EL (cell line): ENCODE results near the gene DHRS2.
"Not testable (repeated sequence)": the region's sequence is repeated elsewhere in the genome, so short reads cannot be mapped to it uniquely, and the experiment has no call there.

Experiments used
- DNase-seq: peaks from one replicate; pipeline ENCODE4 v3.0.0-alpha.2; 2016

The DHRS2 gene

DNA sequence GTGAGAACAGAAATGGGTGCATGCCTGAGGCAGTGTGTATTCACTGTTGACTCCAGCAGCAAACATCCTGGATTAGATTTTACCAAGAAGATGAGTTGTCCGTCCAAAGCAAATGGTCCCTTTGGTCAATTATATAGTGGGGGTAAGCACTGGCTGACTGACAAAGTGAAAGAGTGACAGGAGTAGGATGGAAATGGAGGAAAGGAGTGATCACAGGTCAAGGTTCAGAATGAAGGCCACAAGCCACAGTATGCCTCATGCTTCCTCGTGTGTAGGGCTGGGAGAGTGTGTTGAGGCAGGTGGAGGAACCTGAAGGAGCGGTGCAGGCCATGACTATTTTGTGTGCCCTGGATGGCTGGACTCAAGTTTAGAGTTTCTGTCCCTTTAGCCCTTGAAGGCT, 14.3 kb downstream of the DHRS2 start:
- no peak for DNase-seq

DNA sequence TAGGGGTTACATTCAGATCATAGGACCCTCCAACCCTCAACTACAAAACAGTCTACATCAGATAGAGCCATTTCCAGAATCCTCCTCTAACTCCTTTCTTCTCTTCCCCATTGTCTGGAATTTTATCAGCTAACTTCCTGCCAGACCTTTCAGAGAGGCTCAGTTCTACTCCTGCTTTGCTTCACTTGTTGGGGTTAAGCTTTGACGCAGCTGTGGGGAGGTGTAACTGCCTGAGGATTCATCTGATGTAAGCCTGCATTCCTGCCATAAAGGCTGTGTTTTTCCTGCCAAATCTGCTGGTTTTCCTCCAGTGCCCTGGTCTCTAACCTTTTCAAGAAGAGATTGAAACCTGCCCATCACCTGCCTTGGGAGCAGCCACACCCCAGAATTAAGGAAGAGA, 16.9 kb downstream of the DHRS2 start:
- peak; percentile 9 for DNase-seq

DNA sequence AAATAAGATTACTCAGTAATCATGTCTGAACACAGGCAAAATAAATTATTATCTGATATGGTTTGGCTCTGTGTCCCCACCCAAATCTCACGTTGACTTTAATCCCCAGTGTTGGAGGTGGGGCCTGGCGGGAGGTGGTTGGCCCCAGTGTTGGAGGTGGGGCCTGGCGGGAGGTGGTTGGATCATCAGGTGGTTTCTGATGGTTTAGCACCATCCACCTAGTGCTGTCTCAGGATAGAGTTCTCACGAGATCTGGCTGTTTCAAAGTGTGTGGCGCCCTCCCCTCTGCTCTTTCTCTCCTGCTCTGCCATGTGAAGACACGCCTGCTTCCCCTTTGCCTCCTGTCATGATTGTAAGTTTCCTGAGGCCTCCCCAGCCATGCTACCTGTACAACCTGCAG, 18.1 kb downstream of the DHRS2 start:
- no peak for DNase-seq

DNA sequence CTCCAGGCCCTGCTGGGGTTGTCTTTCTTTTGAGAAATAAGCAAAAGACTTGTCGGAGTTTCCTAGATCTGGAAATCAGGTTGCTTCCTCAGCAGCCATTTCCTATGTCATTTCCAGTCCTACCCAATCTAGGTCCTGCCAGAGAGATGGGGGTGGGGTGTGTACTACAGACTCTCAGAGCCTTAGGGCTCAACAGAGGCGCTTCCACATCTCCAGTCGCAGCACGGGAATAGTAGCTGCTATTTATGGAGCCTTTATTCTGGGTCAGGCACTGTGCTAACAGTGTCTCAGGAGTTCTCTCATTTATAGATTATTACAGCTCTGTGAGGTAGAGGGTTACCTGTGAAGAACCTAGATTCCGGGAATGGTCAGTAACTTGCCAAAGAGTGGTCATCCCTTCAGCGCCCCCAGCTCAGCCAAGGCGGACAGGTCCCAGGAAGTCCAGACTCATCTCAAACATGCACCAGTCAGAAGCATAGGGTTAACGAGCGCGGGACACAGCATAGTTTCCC, 21.9 kb downstream of the DHRS2 start:
- no peak for DNase-seq

DNA sequence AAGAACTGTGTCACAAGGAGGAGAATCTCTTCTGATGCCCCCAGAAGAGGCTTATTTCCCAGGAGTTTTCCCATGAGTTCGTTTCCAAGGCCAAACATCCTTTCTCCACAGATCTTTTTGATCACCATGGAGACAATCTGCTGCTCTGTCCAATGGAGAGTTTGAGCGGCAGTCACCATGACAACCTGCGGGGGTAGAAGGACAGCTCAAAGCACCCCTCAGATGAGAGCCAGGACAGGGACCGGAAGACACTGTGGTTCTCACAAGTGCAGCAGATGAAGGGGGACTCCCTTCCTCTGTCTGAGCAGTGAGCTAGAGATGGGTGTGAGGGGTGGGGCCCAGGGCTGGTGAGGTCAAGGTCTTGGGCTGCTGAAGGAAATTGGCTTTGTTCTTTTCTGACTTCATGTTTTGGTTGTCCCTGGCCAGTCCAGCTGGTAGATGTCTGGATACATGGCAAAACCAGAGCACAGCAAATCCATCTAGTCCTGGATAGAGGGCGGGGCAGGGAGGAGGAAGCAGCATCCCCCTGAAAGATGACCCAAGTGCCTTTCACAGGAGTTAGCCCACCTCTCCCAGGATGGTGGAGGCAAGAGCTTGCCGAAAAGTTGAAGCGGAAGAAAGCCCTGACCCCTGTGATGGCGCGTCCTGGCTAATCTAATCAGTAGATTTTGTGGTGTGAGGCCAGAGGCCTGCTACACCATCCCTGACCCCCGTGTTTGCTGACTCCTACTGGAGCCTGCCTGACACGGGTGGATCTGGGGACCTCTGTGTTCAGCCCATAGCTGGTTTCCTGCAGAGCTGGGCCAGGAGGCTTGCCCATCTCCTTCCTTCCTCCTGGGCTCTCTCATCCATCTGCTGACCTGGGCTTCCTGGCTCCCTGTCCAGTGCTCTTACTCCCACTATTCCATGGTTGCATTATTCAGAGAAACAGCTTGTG, 24.4 kb downstream of the DHRS2 start:
- DNase-seq: no peak

DNA sequence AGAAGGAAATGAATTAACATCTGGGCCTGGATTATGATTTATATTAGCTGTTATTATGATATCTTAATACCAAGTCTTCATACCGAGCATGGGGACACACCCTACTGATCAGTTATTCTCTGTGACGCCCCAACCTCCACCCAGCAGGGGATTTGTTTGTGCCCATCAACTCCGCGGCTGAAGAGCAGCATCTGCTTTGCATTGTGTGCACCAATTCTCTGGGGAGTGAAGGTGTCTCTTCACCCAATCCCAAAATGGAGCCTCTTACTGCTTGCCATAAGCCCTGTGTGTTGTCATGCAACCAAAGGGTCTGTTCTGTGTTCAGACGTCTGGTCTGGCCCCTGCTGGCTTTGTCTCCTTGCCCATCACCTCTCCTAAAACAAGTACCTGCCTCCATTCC, 25.4 kb downstream of the DHRS2 start:
- no peak for DNase-seq

DNA sequence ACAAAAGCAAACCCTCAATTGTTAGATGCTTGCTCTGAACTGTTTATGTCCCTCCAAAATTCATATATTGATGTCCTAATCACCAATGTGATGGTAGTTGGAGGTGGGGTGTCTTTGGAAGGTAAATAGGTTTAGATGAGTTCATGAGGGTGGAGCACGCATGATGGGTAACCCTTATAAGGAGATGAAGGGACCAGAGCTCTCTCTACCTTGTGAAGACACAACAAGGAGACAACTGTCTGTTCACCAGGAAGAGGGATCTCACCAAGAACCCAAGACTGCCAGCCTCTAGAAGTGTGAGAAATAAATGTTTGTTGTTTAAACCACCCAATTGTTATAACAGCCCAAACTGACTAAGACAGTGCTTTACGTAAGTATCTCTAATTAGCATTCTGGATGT, 27.0 kb downstream of the DHRS2 start:
- DNase-seq: no peak

DNA sequence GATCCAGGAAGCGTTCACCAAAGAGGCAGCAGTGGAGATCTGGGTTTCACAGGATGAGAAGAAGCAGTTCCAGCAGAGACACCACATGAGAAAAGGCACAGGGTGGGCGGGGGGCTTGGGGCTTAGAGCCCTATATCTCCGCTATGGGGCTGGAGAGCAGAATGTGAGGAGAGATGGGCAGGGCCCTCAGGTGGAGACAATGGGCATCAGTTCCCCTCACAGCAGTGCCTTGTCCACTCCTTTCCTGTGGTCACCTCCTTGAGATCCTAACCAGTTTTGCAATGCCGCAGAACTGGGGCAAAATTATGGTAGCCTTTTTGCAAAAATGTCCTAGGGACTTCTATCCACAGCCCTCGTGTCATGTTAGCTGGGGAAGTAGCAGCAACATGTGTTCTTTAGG, 27.5 kb downstream of the DHRS2 start:
- DNase-seq: no peak

DNA sequence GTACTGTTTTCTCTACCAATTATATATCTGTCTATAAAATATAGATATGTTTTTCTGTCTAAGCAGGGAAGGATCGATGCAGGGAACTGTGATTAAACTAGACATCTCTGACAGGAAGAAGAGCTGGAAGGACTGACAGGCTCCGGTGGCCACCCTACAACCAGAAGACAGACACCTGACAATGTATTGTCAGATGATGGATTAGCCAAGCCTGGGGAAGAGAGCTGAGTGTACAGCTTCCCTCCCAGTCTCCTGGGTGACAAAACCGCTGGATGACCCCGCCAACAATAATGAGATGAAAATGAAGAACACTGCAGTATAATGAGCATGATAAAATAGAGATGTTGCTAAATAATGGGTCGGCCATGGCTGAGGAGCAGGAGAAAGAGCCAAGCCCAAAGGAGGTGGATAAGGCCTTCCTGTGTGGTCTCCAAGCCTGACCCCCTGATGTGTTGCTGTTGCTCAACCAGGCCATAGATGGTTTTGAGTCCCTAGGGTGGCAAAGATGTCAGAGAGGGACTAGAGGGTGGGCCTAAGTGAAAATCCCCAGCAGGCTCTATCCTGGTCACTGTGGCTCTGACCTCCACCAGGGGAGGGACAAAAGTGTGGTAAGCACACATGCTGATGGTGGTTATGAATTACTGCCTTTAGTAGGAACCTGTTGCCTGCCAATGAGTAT, 28.2 kb downstream of the DHRS2 start:
- no peak for DNase-seq

DNA sequence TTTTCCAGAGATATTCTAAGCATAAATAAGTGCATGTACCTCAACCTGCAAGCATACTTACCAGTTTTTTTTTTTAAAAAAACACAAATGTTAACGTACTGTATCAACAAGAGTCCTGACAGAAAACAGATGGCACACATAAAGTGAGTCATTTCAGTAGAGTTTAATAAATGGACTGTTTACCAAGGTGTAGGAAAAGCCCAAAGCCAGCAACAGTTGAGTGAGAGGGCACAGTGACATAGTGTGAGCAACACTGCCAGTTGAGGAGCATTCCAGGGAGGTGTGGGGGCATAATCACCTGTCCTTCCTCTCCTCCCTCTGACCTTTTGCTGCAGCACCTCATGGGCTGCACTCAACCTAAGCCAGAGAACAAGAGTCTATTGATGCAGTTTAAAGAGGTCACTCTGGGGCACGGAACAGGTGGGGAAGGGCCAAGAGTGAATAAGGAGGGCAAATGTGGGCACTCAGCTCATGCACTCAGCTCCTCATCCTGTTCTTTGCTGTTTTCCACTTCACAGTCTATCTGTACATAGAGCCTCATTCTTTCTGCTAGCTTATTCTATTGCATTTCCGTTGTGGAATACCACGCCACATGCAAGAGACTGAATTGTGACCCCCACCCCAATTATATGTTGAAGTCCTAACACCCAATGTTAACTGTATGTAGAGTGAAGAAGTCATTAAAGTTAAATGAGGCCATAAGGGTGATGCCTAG, 29.3 kb downstream of the DHRS2 start:
- DNase-seq: no peak

DNA sequence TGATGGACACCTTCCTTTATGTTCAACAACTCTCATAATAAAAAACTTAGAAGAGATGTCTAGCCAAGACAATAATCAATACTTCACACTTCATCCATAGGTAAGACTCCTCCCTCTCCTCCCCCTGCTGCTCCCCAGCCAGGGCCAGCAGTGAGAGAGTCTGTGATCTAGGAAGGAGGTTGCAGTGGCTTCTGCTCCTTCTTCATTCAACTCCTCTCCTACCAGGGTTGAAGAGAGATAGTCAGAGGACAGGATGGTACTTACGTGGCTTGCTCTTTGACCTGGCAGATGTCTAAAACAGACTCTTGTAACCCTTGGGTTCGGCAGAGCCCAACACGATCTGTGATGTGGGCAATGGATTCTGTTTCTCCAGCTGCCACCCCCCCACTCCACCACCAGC, 31.0 kb downstream of the DHRS2 start:
- no peak for DNase-seq

DNA sequence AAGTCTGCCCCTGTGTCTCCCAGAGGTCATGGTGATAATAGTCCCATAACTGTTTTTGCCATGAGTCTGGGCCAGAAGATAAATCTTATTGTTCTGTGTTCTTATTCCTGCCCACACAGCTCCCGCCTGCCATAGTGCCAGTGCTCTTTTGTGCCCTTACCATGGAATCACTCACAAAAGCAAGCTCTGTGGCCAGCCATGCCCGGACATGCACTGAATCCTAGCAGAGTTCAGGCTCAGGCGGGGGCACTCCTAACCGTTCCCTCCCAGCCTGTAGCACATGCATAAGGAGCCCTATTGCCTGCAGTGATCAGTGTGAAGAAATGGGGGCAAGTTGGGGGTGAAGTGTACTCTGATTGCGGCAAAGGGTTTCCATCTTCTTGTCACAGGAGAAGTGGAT, 33.3 kb downstream of the DHRS2 start:
- no peak for DNase-seq

DNA sequence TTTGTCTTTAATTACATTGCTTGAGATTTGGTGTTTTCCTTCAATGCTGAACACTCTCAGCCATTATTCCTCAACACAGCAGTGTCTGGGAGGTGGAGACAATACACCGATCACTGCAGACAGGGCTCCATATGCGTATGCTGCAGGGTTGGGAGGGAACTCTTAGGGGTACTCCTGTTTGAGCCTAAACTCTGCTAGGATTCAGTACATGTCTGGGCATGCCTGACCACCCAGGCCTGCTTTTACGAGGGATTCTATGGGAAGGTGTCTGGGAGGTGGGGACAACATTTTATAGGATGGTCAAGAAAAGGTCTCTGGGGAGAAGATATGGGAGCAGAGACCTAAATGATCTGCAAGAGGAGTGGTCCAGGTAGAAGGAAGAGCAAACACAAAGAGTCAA, 34.3 kb downstream of the DHRS2 start:
- no peak for DNase-seq

DNA sequence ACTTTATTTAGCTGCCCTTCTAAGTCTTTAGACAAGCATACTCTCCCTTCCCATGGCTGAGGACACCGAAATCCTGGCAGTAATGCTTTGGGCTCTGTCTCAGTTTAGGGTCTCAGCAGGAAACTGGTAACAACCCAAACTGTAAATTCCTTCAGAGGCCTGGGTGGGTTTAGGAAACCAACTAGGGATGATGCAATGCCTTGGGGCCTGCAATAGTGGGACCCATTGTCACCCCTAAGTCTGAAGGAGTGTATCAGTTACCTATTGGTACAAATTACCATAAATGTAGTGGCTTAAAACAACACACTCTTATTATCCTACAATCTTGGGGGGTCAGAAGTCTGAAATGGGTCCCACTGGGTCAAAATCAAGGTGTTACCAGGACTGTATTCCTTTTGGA, 36.0 kb downstream of the DHRS2 start:
- no peak for DNase-seq

DNA sequence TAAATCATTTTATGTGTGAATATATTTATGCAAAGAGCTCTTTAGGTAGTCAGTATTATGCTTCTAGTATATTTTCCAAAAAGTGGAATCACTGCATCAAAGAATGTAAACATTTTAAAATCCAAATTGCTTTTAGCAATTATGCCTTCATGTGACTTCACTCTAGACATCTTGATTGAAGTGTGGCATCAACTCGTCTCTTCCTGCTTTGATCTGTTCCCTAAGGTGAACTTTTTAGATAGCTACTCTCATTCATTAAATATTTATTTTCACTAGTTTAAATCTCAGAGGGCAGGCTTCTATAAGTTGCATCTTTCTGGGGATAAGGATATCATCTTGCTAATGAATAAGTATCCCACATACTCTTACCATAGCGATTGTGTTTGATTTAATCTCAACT, 39.2 kb downstream of the DHRS2 start:
- DNase-seq: no peak

DNA sequence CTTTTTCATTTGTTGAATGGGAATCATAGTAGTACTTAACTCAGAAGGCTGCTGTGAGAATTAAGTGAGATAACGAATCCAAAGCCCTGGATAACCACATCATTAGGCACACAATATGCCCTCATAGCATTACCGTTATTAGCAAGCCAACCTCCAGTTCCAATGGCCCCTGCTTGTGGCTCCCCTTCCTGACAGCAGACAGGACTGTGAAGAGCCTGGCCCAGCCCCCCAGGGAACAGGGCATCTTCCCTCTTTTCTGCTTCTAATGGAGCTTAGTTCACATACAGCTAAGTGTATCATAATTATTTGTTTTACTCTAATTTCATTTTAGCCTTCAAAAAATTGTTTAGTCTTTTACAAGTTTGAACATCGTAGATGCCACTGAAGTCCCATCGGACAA, 39.7 kb downstream of the DHRS2 start:
- DNase-seq: no peak

DNA sequence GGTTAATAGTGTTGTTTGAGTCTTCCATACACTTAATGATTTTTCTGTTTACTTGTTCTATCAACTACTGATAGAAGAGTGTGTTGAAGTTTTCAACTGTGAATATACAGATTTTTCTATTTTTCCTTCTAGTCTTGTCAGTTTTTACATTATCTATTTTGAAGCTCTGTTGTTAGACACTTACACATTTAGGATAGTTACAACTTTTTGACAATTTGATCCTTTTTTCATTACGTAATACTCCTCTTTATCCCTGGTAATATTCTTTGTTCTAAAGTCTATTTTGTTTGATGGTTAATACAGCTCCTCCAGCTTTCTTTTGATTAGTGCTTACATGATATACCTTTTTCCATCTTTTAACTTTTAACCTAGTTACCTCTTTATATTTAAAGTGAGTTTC, 45.2 kb downstream of the DHRS2 start:
- DNase-seq: no peak

DNA sequence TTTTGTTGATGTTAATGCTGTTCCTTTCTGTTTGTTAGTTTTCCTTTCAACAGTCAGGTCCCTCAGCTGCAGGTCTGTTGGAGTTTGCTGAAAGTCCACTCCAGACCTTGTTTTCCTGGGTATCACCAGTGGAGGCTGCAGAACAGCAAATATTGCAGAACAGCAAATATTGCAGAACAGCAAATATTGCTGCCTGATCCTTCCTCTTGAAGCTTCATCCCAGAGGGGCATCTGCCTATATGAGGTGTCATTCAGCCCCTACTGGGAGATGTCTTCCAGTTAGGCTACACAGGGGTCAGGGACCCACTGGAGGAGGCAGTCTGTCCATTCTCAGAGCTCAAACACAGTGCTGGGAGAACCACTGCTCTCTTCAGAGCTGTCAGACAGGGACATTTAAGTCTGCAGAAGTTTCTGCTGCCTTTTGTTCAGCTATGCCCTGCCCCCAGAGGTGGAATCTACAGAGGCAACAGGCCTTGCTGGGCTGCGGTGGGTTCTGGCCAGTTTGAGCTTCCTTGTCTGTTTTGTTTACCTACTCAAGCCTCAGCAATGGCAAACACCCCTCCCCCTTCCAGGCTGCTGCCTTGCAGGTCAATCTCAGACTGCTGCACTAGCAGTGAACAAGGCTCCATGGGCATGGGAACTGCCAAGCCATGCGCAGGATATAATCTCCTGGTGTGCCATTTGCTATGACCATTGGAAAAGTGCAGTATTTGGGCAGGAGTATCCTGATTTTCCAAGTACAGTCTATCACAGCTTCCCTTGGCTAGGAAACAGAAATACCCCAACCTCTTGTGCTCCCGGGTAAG, 53.7 kb downstream of the DHRS2 start:
- DNase-seq: not testable (repeated sequence)

DNA sequence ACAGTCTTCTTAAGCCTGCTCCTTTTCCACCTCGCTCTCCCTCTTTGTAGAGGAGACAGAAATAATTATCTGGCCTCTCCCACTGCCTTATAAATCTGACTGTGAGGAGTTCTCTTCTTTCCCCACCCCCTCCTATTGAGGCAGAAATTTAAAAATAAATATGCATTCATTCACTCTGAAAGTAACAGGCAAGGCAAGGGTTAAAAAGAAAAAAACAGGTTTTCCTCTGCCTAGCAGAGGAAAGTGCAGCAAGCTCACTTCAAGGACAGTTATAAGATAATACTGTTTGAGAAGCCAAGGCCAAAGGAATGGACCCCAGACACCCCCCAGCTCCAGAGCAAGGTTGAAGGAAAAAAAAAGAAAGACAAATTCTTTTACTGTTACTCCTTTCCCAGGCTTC, 56.3 kb downstream of the DHRS2 start:
- no peak for DNase-seq

DNA sequence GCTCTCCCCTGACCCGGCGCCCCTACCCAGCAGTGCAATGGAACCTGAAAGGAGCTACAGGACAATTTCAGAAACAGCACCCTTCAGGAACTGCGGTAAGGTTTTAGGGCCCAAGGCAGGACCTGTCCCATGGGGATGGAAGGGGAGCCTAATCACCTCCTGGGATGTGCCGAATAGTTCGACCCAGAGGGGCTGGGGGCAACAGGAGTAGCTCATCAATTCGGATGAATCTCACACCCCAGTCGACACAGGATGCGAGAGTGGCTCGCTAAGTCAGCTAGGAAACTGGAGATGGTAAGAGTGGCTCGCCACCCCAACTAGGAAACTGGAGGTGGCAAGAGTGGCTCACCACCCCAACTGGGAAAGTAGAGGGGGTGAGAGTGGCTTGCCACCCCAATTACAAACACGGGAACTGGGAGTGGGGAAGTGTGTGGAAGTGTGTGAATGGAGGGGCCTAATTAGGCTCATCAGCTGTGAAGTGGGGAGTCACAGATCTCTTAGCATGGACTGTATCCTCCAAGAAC, 57.1 kb downstream of the DHRS2 start:
- DNase-seq: no peak

DNA sequence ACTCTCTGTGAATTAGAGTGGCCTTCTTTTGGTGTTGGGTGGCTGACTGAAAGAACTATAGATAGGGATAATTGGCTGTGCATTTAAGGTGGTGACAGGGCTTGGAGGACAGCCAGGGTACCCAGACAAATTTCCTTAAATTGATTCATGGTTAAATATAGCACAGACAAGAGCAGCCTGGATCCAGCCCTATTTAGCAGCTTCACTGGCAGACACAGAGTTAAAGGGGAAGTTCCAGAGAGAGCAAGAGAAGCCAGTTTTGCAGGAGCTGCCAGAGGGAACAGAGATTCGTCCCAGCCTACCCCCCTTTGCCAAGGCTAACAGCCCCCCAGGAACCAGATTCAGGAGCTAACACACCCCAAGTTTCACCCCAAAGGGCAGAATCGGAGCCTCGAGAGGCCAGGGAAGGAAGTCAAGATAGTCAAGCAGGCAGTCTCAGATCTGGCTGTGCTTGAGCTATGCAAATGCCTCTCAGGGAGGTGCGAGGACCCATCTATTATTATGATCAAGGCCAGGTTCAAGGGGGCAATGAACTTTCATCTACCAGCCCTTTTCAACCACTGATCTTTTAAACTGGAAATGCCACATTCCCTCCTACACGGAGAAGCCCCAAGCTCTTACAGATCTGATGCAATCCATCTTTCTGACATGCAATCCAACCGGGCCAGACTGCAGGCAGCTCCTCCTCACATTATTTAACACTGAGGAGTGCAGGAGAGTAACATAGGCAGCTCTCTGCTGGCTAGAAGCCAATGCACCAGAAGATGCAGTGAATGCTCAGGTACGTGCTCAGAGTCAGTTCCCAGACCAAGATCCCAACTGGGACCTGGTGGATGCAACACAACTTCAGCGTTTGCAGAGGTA, 58.2 kb downstream of the DHRS2 start:
- DNase-seq: peak; percentile 26
